ENCODE data around the gene KCNN2. TPM values are rescaled to one million over a fixed set of nuclear protein-coding genes. Genes with fewer than 3 reads are reported as not detected.

KCNN2 gene
- total RNA-seq, 3 donors from 2014 or later (not counting 1 experiment from before 2014, with no cell fraction given) = not detected

- peaks cover 28 to 39% of the 10 kb centered on the region in 2 donors for H3K27me3 Mint-ChIP-seq (ENCODE audit: low read depth in 2 of 2)
- ATAC-seq = no peak
- no peaks in the 10 kb centered on the region for H3K4me1 ChIP-seq (ENCODE audit: control insufficient read depth, insufficient read depth, low read length)
- no peak for DNase-seq
- peaks cover 20% of the 10 kb centered on the region for H3K27me3 ChIP-seq (ENCODE audit: control insufficient read depth, insufficient read depth, low read length)
- WGBS (ENCODE audit: insufficient coverage) = 2% methylated on average over 76 of the region's 78 CpGs
- TF ChIP-seq CTCF (IDR thresholded peaks at IDR 0.05) = no peak
- H3K36me3 ChIP-seq (ENCODE audit: control insufficient read depth, insufficient read depth, low read length) = no peaks in the 10 kb centered on the region
- no peaks in the 10 kb centered on the region for H3K9me3 Mint-ChIP-seq
- H3K4me3 ChIP-seq (ENCODE audit: low read length) = no peak overlapping the region
- no peak overlapping the region for H3K27ac ChIP-seq (ENCODE audit: low read length)
- H3K4me3 Mint-ChIP-seq = no peak overlapping the region
- no peaks in the 10 kb centered on the region for H3K4me1 Mint-ChIP-seq
- no peaks in the 10 kb centered on the region for H3K9me3 ChIP-seq (ENCODE audit: control insufficient read depth, insufficient read depth, low read length)
- intact Hi-C loops (cut with micrococcal nuclease) = no loop called here
- H3K36me3 Mint-ChIP-seq = peaks cover 6% of the 10 kb centered on the region
- H3K27ac Mint-ChIP-seq = no peak overlapping the region
Measured at GRCh38 chr5:114360816-114361723, 800 bp upstream of the KCNN2 start.

GRCh38 chr5:114362197-114362976 lies 517 bp downstream of the KCNN2 start:
- peaks cover 28 to 39% of the 10 kb centered on the region in 2 donors for H3K27me3 Mint-ChIP-seq (ENCODE audit: low read depth in 2 of 2)
- WGBS (ENCODE audit: insufficient coverage) = 6% methylated on average over 87 of the region's 87 CpGs
- no peaks in the 10 kb centered on the region for H3K4me1 Mint-ChIP-seq
- H3K36me3 Mint-ChIP-seq = peaks cover 6% of the 10 kb centered on the region
- H3K4me3 ChIP-seq (ENCODE audit: low read length) = no peak overlapping the region
- no peak overlapping the region for H3K27ac Mint-ChIP-seq
- H3K9me3 ChIP-seq (ENCODE audit: control insufficient read depth, insufficient read depth, low read length) = no peaks in the 10 kb centered on the region
- no peak for TF ChIP-seq CTCF (IDR thresholded peaks at IDR 0.05)
- no peak overlapping the region for H3K27ac ChIP-seq (ENCODE audit: low read length)
- H3K36me3 ChIP-seq (ENCODE audit: control insufficient read depth, insufficient read depth, low read length) = no peaks in the 10 kb centered on the region
- no peak for ATAC-seq
- intact Hi-C loops (cut with micrococcal nuclease) = no loop called here
- no peaks in the 10 kb centered on the region for H3K4me1 ChIP-seq (ENCODE audit: control insufficient read depth, insufficient read depth, low read length)
- H3K27me3 ChIP-seq (ENCODE audit: control insufficient read depth, insufficient read depth, low read length) = peaks cover 20% of the 10 kb centered on the region
- DNase-seq = no peak
- H3K4me3 Mint-ChIP-seq = no peak overlapping the region
- H3K9me3 Mint-ChIP-seq = no peaks in the 10 kb centered on the region

- Mint-ChIP-seq H3K4me3 (no peak overlapping the region), H3K9me3 (no peaks in the 10 kb centered on the region), H3K27me3 (ENCODE audit: low read depth in 2 of 2) (peaks cover 28 to 39% of the 10 kb centered on the region in 2 donors), H3K36me3 (peaks cover 6% of the 10 kb centered on the region), H3K4me1 (no peaks in the 10 kb centered on the region), H3K27ac (no peak overlapping the region)
- Histone ChIP-seq H3K4me1 (ENCODE audit: control insufficient read depth, insufficient read depth, low read length) (no peaks in the 10 kb centered on the region), H3K4me3 (ENCODE audit: low read length) (no peak overlapping the region), H3K9me3 (ENCODE audit: control insufficient read depth, insufficient read depth, low read length) (no peaks in the 10 kb centered on the region), H3K27me3 (ENCODE audit: control insufficient read depth, insufficient read depth, low read length) (peaks cover 20% of the 10 kb centered on the region), H3K27ac (ENCODE audit: low read length) (no peak overlapping the region), H3K36me3 (ENCODE audit: control insufficient read depth, insufficient read depth, low read length) (no peaks in the 10 kb centered on the region)
- intact Hi-C loops (cut with micrococcal nuclease) = no loop called here
- no peak for TF ChIP-seq CTCF (IDR thresholded peaks at IDR 0.05)
- DNase-seq (no peak), ATAC-seq (no peak)
- WGBS (ENCODE audit: insufficient coverage) = 10% methylated on average over 62 of the region's 62 CpGs
Measured at GRCh38 chr5:114362977-114363761, 1.3 kb downstream of the KCNN2 start.

All from natural killer cell (primary cell).